ENCODE data around the gene ZNF609.

DNA sequence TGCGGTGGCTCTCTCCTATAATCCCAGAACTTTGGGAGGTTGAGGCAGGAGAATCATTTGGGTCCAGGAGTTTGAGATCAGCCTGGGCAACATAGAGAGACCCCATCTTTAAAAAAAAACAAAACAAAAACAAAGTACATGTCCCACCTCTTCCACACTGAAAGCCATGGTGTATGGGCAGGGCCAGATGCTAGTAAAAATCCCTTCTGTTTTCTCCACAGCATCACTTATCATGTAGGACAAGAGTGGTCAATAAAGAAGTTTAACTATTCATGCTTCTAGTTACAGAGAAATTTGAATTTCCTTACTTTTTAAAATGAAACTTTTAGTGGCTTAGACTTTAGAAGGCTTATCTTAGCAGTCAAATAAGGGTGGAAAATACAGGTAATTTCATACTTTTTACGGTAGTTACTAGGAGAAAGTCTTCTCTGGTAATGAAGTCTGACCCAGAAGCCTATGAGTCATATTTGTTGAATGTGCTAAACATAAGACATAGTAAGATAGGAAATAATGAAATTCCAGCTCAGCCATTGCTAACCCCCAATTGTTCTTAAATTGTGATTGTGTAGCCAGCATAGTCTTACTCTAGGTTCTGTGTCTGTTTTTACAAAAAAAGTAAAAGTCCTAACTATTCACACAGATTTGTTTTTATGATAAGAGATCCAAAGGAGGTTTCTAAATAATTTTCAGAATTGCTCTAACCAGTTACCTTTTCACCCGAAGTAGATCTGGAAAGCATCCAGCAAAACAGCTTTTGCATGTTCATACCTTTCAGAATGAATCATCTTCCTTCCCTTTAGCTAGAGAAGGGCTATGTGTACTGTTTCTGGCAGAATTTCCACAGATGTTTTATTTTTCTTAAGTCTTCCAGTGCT, 16.4 kb upstream of the ZNF609 start:
- TF ChIP-seq, protein P1, sequence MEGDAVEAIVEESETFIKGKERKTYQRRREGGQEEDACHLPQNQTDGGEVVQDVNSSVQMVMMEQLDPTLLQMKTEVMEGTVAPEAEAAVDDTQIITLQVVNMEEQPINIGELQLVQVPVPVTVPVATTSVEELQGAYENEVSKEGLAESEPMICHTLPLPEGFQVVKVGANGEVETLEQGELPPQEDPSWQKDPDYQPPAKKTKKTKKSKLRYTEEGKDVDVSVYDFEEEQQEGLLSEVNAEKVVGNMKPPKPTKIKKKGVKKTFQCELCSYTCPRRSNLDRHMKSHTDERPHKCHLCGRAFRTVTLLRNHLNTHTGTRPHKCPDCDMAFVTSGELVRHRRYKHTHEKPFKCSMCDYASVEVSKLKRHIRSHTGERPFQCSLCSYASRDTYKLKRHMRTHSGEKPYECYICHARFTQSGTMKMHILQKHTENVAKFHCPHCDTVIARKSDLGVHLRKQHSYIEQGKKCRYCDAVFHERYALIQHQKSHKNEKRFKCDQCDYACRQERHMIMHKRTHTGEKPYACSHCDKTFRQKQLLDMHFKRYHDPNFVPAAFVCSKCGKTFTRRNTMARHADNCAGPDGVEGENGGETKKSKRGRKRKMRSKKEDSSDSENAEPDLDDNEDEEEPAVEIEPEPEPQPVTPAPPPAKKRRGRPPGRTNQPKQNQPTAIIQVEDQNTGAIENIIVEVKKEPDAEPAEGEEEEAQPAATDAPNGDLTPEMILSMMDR (IDR thresholded peaks at IDR 0.05), result no peak
- TF ChIP-seq POLR2A (IDR thresholded peaks at IDR 0.05) (no peak), POLR2AphosphoS5 (IDR thresholded peaks at IDR 0.05; ENCODE audit: insufficient read depth in 1 of 2, low read depth in 1 of 2) (peak in 1 of 2 donors; percentile 85)
